Endothelial cell of umbilical vein (primary cell): ENCODE data around the gene SALL2.

Experiments used
- CTCF ChIP-seq, 2 donors: IDR thresholded peaks; 1 replicate in 1 of 2; 2 replicates in 1 of 2; pipeline ENCODE4 v1.5.1; 2011; ENCODE audit warnings: low read length in 2 of 2, mild to moderate bottlenecking in 2 of 2, moderate library complexity in 2 of 2, control low read depth in 1 of 2, inconsistent platforms in 1 of 2, low read depth in 1 of 2; ENCODE audit not compliant: insufficient read depth in 1 of 2; ENCODE audit errors: extremely low read depth in 1 of 2
- EZH2 ChIP-seq: IDR thresholded peaks from 2 replicates; pipeline ENCODE4 v1.6.1; 2012; ENCODE audit warnings: borderline replicate concordance, low read depth, mild to moderate bottlenecking, moderate library complexity, low read length, inconsistent platforms; ENCODE audit not compliant: severe bottlenecking
- GATA2 ChIP-seq: IDR thresholded peaks from 2 replicates; pipeline ENCODE4 v1.7.0; 2011; ENCODE audit warnings: low read depth, mild to moderate bottlenecking, moderate library complexity, mixed read lengths, low read length; ENCODE audit not compliant: insufficient read length, insufficient read depth
- POLR2A ChIP-seq: IDR thresholded peaks from 2 replicates; pipeline ENCODE4 v1.6.1; 2012; ENCODE audit warnings: low read depth, mild to moderate bottlenecking, control low read depth, low read length
- TF ChIP-seq, protein P1 (sequence below): IDR thresholded peaks from 2 replicates; pipeline ENCODE4 v1.6.1; 2011; ENCODE audit not compliant: insufficient read depth, insufficient read length

DNA sequence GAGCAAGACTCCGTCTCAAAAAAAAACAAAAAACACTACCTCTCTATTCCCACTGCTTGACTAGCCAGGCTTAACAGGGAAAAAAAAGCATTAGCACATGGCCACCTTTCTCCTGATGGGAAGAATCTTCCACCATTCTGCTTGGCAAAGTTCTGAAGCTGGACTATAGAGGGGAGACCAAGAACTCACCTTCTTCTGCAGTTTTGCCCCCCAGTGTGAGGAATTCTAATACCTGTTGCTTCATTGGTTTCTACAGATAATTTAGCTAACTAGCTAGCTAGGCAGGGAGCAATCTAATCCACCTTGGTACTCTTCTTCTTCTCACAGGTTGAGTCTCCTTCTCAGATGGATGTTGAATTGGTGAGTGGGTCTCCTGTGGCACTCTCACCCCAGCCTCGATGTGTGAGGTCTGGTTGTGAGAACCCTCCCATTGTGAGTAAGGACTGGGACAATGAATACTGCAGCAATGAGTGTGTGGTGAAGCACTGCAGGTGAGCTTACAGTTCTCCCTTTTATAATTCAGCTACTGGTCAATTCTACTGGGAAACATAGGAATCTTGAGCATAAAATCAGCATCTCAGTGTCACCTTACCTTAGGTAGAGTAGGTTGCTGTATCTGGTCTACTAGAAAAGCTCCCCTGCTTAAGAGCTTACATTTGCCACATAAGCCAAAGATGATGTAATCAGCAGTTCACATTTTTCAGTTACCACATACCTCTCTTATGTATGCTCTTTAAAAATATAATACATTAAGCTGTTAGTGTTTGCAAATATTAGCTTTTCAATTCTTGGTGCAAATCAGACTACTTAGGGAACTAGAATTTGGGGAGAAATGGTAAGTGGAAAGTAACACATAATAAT lies 31.0 kb downstream of the SALL2 start:
- TF ChIP-seq CTCF (IDR thresholded peaks at IDR 0.05; ENCODE audit: extremely low read depth in 1 of 2, insufficient read depth in 1 of 2, low read depth in 1 of 2, low read length in 2 of 2) (no peak), POLR2A (no peak), GATA2 (no peak), EZH2 (no peak)
- TF ChIP-seq, protein P1, sequence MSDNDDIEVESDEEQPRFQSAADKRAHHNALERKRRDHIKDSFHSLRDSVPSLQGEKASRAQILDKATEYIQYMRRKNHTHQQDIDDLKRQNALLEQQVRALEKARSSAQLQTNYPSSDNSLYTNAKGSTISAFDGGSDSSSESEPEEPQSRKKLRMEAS: no peak
